ENCODE data around the gene FAM193B.

DNA sequence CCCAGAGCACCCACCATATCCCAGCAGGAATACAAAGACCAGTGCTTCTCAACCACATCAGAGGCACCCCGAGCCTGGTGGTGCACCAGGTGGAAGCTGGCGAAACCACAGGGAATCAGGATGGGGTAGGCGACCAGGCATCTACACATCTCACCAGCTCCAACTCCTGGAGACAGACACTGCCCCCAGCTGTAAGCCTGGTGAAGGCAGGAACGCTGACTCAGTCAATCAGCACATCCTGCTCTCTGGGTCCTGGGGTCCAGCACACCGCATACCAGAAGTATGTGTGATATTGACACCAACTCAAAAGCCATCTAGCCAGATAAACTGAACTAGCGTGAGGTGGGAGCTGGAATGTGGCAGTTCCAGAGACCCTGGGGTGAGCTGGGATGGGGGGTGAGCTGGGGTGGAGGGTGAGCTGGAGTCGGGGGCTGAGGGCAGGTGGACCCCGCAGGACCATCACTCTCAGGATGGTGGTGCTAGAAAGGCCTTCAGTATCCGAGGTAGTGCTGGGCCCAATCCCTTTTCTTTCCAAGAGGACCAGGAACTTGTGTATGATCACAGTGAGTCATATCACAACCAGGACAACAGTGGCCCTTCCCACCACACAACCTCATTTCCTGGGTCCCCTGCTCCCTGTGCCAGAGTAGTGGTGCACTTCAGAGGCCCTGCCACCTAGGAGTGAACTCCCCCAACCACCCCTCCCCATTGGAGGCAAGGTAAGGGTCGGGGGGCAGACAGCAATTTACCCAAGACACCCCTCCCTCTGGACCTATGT, 83.4 kb downstream of the FAM193B start:
- TF ChIP-seq, protein P1, sequence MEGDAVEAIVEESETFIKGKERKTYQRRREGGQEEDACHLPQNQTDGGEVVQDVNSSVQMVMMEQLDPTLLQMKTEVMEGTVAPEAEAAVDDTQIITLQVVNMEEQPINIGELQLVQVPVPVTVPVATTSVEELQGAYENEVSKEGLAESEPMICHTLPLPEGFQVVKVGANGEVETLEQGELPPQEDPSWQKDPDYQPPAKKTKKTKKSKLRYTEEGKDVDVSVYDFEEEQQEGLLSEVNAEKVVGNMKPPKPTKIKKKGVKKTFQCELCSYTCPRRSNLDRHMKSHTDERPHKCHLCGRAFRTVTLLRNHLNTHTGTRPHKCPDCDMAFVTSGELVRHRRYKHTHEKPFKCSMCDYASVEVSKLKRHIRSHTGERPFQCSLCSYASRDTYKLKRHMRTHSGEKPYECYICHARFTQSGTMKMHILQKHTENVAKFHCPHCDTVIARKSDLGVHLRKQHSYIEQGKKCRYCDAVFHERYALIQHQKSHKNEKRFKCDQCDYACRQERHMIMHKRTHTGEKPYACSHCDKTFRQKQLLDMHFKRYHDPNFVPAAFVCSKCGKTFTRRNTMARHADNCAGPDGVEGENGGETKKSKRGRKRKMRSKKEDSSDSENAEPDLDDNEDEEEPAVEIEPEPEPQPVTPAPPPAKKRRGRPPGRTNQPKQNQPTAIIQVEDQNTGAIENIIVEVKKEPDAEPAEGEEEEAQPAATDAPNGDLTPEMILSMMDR (IDR thresholded peaks at IDR 0.05) = no peak
- TF ChIP-seq POLR2A (IDR thresholded peaks at IDR 0.05) = no peak

All from right lobe of liver (tissue), 4 donors.